ENCODE results near the gene OR52E4. TPM values are rescaled to one million over a fixed set of nuclear protein-coding genes. Genes with fewer than 3 reads are reported as not detected.

The OR52E4 gene
- total RNA-seq, 1 experiment from 2014 or later: not detected

DNA sequence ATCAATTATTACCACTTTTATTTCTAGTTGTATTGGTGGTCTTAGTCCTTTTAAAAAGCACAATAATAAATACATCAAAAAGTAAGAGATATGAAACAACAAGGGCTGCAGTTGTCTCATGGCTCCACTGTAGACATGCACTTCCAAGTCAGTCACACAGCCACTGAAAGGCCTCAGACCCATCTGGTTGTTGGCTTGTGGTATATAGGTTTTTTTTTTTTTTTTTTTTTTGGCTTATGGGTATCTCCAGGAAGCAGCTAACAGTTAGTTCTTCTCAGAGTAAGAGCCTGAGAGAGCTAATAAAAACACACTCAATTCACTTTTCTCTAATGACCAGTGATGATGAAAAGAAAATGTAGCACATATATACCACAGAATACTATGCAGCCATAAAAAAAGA is 32.7 kb upstream of the OR52E4 start:
- BruUV-seq (replicated peaks): no TSS peak
- Histone ChIP-seq H3K4me2 (ENCODE audit: low read length) (no peak overlapping the region), H3K9ac (ENCODE audit: low read length) (no peak overlapping the region), H3K4me3 (ENCODE audit: low read length) (no peak overlapping the region), H3K27ac (ENCODE audit: low read length) (no peak overlapping the region), H3K9me3 (ENCODE audit: low read length) (no peaks in the 10 kb centered on the region), H4K20me1 (ENCODE audit: low read length) (no peaks in the 10 kb centered on the region), H2AFZ (ENCODE audit: low read length) (no peak overlapping the region), H3K27me3 (ENCODE audit: low read length) (no peaks in the 10 kb centered on the region), H3K79me2 (ENCODE audit: low read length) (no peaks in the 10 kb centered on the region), H3K9me2 (replicated peaks; ENCODE audit: low read length) (no peaks in the 10 kb centered on the region), H3K36me3 (ENCODE audit: low read depth, low read length) (no peaks in the 10 kb centered on the region), H3K4me1 (ENCODE audit: insufficient read depth, low read length) (no peaks in the 10 kb centered on the region), H3F3A (ENCODE audit: low read length, unreplicated experiment) (no peaks in the 10 kb centered on the region)
- CTCF ChIA-PET: no interaction called here
- ATAC-seq: no peak
- DNase-seq: no peak
- intact Hi-C loops (cut with micrococcal nuclease): no loop called here
- POLR2A ChIA-PET (ENCODE audit: unreplicated experiment): no interaction called here
- TF ChIP-seq, protein P1, sequence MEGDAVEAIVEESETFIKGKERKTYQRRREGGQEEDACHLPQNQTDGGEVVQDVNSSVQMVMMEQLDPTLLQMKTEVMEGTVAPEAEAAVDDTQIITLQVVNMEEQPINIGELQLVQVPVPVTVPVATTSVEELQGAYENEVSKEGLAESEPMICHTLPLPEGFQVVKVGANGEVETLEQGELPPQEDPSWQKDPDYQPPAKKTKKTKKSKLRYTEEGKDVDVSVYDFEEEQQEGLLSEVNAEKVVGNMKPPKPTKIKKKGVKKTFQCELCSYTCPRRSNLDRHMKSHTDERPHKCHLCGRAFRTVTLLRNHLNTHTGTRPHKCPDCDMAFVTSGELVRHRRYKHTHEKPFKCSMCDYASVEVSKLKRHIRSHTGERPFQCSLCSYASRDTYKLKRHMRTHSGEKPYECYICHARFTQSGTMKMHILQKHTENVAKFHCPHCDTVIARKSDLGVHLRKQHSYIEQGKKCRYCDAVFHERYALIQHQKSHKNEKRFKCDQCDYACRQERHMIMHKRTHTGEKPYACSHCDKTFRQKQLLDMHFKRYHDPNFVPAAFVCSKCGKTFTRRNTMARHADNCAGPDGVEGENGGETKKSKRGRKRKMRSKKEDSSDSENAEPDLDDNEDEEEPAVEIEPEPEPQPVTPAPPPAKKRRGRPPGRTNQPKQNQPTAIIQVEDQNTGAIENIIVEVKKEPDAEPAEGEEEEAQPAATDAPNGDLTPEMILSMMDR (conservative IDR thresholded peaks at IDR 0.05; ENCODE audit: low read depth, low read length): no peak
- TF ChIP-seq EZH2 (IDR thresholded peaks at IDR 0.05; ENCODE audit: low read length, unreplicated experiment): no peak

DNA sequence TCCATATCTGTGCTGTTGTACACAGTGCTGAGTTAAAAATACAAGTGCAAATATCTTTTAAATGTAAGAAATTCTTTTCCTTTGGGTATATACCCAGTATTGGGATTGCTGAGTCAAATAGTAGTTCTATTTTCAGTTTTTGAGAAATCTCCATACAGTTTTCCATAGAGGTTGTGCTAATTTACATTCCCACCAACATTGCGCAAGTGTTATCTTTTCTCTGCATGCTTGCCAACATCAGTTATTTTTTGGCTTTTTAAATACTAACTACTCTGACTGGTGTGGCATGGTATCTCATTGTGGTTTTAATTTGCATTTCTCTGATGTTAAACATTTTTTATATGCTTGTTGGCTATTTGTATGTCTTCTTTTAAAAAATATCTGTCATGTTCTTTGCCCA is 29.4 kb upstream of the OR52E4 start:
- CTCF ChIA-PET: no interaction called here
- POLR2A ChIA-PET (ENCODE audit: unreplicated experiment): no interaction called here
- BruUV-seq (replicated peaks): no TSS peak
- no peak for ATAC-seq
- no peaks in the 10 kb centered on the region for H3K9me2 ChIP-seq (replicated peaks; ENCODE audit: low read length)
- H3K79me2 ChIP-seq (ENCODE audit: low read length): no peaks in the 10 kb centered on the region
- no peak overlapping the region for H3K27ac ChIP-seq (ENCODE audit: low read length)
- H3K9ac ChIP-seq (ENCODE audit: low read length): no peak overlapping the region
- no peak overlapping the region for H3K4me3 ChIP-seq (ENCODE audit: low read length)
- no peaks in the 10 kb centered on the region for H4K20me1 ChIP-seq (ENCODE audit: low read length)
- H3K27me3 ChIP-seq (ENCODE audit: low read length): no peaks in the 10 kb centered on the region
- no peaks in the 10 kb centered on the region for H3K9me3 ChIP-seq (ENCODE audit: low read length)
- H3K4me2 ChIP-seq (ENCODE audit: low read length): no peak overlapping the region
- H3K36me3 ChIP-seq (ENCODE audit: low read depth, low read length): no peaks in the 10 kb centered on the region
- H2AFZ ChIP-seq (ENCODE audit: low read length): no peak overlapping the region
- intact Hi-C loops (cut with micrococcal nuclease): no loop called here
- TF ChIP-seq EZH2 (IDR thresholded peaks at IDR 0.05; ENCODE audit: low read length, unreplicated experiment) (no peak), EZH2phosphoT487 (IDR thresholded peaks at IDR 0.05; ENCODE audit: borderline replicate concordance, low read length) (no peak)
- TF ChIP-seq, protein P1 (conservative IDR thresholded peaks at IDR 0.05; ENCODE audit: low read depth, low read length): no peak
- no peaks in the 10 kb centered on the region for H3K4me1 ChIP-seq (ENCODE audit: insufficient read depth, low read length)
- H3F3A ChIP-seq (ENCODE audit: low read length, unreplicated experiment): no peaks in the 10 kb centered on the region
- no peak for DNase-seq

GRCh38 chr11:5857590-5857989 is 22.8 kb upstream of the OR52E4 start, which contains the start of gene OR52E8:
Gene OR52E8, minus strand, starts transcription at chr11:5857690. Its CDS starts 0 bp downstream, at chr11:5857690.
- BruUV-seq (replicated peaks): no TSS peak
- H3K36me3 ChIP-seq (ENCODE audit: low read depth, low read length): no peaks in the 10 kb centered on the region
- CTCF ChIA-PET: no interaction called here
- no peaks in the 10 kb centered on the region for H3K9me2 ChIP-seq (replicated peaks; ENCODE audit: low read length)
- H3K4me3 ChIP-seq (ENCODE audit: low read length): no peak within 1 kb of the TSS
- intact Hi-C loops (cut with micrococcal nuclease): no loop called here
- no peak within 1 kb of the TSS for H3K27ac ChIP-seq (ENCODE audit: low read length)
- H3K79me2 ChIP-seq (ENCODE audit: low read length): no peaks in the 10 kb centered on the region
- H3F3A ChIP-seq (ENCODE audit: low read length, unreplicated experiment): no peaks in the 10 kb centered on the region
- no peak within 1 kb of the TSS for H3K4me2 ChIP-seq (ENCODE audit: low read length)
- H4K20me1 ChIP-seq (ENCODE audit: low read length): no peaks in the 10 kb centered on the region
- POLR2A ChIA-PET (ENCODE audit: unreplicated experiment): no interaction called here
- H2AFZ ChIP-seq (ENCODE audit: low read length): no peak within 1 kb of the TSS
- H3K4me1 ChIP-seq (ENCODE audit: insufficient read depth, low read length): no peaks in the 10 kb centered on the region
- H3K27me3 ChIP-seq (ENCODE audit: low read length): no peaks in the 10 kb centered on the region; the same call in 1 of the 2 replicates
- no peak within 1 kb of the TSS for H3K9ac ChIP-seq (ENCODE audit: low read length)
- ATAC-seq (no peak), DNase-seq (no peak)
- TF ChIP-seq, protein P1 (conservative IDR thresholded peaks at IDR 0.05; ENCODE audit: low read depth, low read length): no peak
- no peak for TF ChIP-seq EZH2 (IDR thresholded peaks at IDR 0.05; ENCODE audit: low read length, unreplicated experiment)
- H3K9me3 ChIP-seq (ENCODE audit: low read length): no peaks in the 10 kb centered on the region
